DND-41 (cell line): ENCODE measurements around the gene KLHL3.

Source experiments
- ATAC-seq: fragments of 200-7000 bp; cut with Tn5 transposase; 3 replicates; pipeline ENCODE4 v1.9.1; 2021; ENCODE audit warnings: low read depth; ENCODE audit not compliant: insufficient read depth
- DNase-seq: peaks from one replicate; pipeline ENCODE4 v3.0.0-alpha.2; 2020
- H2AFZ ChIP-seq: 2 replicates; pipeline ENCODE4 v1.6.0; 2012; ENCODE audit warnings: low read depth, low read length
- H3K27ac ChIP-seq: 2 replicates; pipeline ENCODE4 v1.5.1; 2012; ENCODE audit warnings: low read length, inconsistent platforms
- H3K27me3 ChIP-seq: fragments of 200-600 bp; sonication (generic); 2 replicates; pipeline ENCODE4 v1.6.0; 2012; ENCODE audit warnings: low read length, mild to moderate bottlenecking, inconsistent platforms; ENCODE audit not compliant: insufficient read depth, poor library complexity
- H3K36me3 ChIP-seq: 2 replicates; pipeline ENCODE4 v1.5.1; 2012; ENCODE audit warnings: low read length, inconsistent platforms; ENCODE audit not compliant: insufficient read depth
- H3K4me1 ChIP-seq: 2 replicates; pipeline ENCODE4 v1.5.1; 2012; ENCODE audit warnings: mild to moderate bottlenecking, low read length; ENCODE audit not compliant: insufficient read depth
- H3K4me2 ChIP-seq: 2 replicates; pipeline ENCODE4 v1.6.0; 2012; ENCODE audit warnings: mild to moderate bottlenecking, moderate library complexity, low read length, inconsistent platforms; ENCODE audit not compliant: insufficient read depth
- H3K4me3 ChIP-seq, 2 experiments: fragments of 200-600 bp in 1 of 2; shearing (Covaris generic) in 1 of 2; 2 replicates each; pipeline ENCODE4 v1.5.1; 2012 to 2016; ENCODE audit warnings: inconsistent platforms in 2 of 2, low read length in 2 of 2, mild to moderate bottlenecking in 2 of 2, low read depth in 1 of 2, moderate library complexity in 1 of 2
- H3K79me2 ChIP-seq: 2 replicates; pipeline ENCODE4 v1.6.0; 2012; ENCODE audit warnings: low read length, inconsistent platforms; ENCODE audit not compliant: insufficient read depth
- H3K9ac ChIP-seq: 2 replicates; pipeline ENCODE4 v1.6.0; 2012; ENCODE audit warnings: low read depth, mild to moderate bottlenecking, inconsistent platforms, low read length, moderate library complexity
- H3K9me3 ChIP-seq: 2 replicates; pipeline ENCODE4 v1.5.1; 2012; ENCODE audit warnings: low read length, moderate library complexity, mild to moderate bottlenecking, inconsistent platforms; ENCODE audit not compliant: insufficient read depth, severe bottlenecking
- H4K20me1 ChIP-seq: 2 replicates; pipeline ENCODE4 v1.6.0; 2012; ENCODE audit warnings: low read length; ENCODE audit not compliant: insufficient read depth
- EZH2 ChIP-seq: IDR thresholded peaks from 3 replicates; pipeline ENCODE4 v1.6.1; 2012; ENCODE audit warnings: borderline replicate concordance, low read depth, mild to moderate bottlenecking, moderate library complexity, low read length, inconsistent platforms; ENCODE audit not compliant: severe bottlenecking
- TF ChIP-seq, protein P1 (sequence below): IDR thresholded peaks from 2 replicates; pipeline ENCODE4 v1.5.1; 2012; ENCODE audit warnings: borderline replicate concordance, low read length, moderate library complexity, mild to moderate bottlenecking; ENCODE audit not compliant: poor library complexity, severe bottlenecking; ENCODE audit errors: extremely low read depth

Gene KLHL3

DNA sequence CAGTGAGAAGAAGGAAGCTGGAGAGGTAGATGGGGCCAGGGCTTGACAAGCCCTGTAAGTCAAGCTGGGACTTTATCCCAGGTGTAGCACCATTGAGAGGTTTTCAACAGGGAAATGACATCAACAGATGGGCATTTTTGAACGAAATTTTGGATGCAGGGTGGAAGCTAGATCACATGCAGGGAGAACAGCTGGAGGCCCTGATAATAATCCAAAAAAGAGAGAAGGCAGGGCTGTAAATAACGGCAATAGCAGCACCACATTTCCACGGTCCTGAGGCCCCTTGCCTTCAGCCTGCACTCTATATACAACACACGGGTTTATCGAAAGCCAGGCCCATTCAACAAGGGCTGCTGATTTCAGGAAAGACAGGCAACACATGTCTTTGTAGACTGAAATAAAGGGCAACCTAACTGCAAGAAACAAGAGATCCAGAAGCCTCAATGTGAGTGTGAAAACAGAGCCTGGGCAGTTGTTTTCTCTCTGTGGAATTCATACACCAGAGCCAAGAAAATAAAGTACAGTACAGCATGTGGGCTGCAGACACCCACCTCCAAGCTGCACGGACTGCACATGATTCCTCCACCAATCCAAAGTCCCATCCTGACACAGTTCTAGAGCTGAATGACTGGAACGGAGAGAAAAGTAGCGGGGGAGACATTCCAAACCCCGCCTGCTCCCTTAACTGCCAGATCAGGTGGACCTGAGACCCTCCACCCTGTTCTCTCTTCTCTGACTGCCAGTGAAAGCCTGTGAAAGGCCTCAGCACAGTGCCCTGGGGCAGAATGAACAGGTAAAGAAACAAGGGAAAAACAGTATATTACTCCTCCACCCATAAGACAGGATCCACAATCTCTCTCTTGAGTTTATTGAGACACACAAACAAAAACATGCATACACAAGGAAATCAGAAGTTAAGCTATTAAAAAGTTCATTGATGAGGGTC is 36.3 kb downstream of the KLHL3 start:
- no peaks in the 10 kb centered on the region for H4K20me1 ChIP-seq
- TF ChIP-seq EZH2 = no peak
- TF ChIP-seq, protein P1, sequence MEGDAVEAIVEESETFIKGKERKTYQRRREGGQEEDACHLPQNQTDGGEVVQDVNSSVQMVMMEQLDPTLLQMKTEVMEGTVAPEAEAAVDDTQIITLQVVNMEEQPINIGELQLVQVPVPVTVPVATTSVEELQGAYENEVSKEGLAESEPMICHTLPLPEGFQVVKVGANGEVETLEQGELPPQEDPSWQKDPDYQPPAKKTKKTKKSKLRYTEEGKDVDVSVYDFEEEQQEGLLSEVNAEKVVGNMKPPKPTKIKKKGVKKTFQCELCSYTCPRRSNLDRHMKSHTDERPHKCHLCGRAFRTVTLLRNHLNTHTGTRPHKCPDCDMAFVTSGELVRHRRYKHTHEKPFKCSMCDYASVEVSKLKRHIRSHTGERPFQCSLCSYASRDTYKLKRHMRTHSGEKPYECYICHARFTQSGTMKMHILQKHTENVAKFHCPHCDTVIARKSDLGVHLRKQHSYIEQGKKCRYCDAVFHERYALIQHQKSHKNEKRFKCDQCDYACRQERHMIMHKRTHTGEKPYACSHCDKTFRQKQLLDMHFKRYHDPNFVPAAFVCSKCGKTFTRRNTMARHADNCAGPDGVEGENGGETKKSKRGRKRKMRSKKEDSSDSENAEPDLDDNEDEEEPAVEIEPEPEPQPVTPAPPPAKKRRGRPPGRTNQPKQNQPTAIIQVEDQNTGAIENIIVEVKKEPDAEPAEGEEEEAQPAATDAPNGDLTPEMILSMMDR = no peak
- H2AFZ ChIP-seq = no peak overlapping the region
- H3K4me1 ChIP-seq = peaks cover 11% of the 10 kb centered on the region
- no peak for ATAC-seq
- H3K4me3 ChIP-seq = no peak overlapping the region
- H3K4me2 ChIP-seq = no peak overlapping the region
- no peaks in the 10 kb centered on the region for H3K9me3 ChIP-seq
- H3K79me2 ChIP-seq = no peaks in the 10 kb centered on the region
- DNase-seq = no peak
- H3K9ac ChIP-seq = no peak overlapping the region
- no peaks in the 10 kb centered on the region for H3K27me3 ChIP-seq
- no peak overlapping the region for H3K27ac ChIP-seq
- no peaks in the 10 kb centered on the region for H3K36me3 ChIP-seq

DNA sequence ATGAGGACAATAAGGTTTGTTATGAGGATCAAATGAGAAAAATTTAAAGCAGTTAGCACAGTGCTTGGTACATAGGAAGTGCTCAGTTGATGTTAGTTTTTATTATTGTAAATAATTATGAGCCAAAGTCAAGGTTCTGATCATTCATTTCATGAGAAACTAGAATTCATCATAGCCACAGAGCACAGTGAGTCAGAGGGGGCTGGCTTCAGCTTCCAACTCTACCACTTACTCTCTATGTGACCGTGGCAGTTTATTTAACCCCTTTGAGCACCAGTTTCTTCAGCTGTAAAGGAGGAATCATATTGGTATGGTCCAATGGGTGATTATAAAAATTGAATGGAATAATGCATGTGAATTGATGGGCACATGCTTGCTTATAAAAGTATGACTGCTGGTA is 39.4 kb downstream of the KLHL3 start:
- H3K36me3 ChIP-seq = peaks cover 6% of the 10 kb centered on the region; the same call in 1 of the 2 replicates
- no peaks in the 10 kb centered on the region for H4K20me1 ChIP-seq
- no peaks in the 10 kb centered on the region for H3K27me3 ChIP-seq
- TF ChIP-seq EZH2 = no peak
- H3K79me2 ChIP-seq = no peaks in the 10 kb centered on the region
- H3K9ac ChIP-seq = no peak overlapping the region
- DNase-seq (no peak), ATAC-seq (no peak)
- H3K4me1 ChIP-seq = peaks cover 11% of the 10 kb centered on the region
- H2AFZ ChIP-seq = no peak overlapping the region
- no peak overlapping the region for H3K4me3 ChIP-seq
- no peak overlapping the region for H3K4me2 ChIP-seq
- H3K27ac ChIP-seq = no peak overlapping the region
- H3K9me3 ChIP-seq = no peaks in the 10 kb centered on the region

DNA sequence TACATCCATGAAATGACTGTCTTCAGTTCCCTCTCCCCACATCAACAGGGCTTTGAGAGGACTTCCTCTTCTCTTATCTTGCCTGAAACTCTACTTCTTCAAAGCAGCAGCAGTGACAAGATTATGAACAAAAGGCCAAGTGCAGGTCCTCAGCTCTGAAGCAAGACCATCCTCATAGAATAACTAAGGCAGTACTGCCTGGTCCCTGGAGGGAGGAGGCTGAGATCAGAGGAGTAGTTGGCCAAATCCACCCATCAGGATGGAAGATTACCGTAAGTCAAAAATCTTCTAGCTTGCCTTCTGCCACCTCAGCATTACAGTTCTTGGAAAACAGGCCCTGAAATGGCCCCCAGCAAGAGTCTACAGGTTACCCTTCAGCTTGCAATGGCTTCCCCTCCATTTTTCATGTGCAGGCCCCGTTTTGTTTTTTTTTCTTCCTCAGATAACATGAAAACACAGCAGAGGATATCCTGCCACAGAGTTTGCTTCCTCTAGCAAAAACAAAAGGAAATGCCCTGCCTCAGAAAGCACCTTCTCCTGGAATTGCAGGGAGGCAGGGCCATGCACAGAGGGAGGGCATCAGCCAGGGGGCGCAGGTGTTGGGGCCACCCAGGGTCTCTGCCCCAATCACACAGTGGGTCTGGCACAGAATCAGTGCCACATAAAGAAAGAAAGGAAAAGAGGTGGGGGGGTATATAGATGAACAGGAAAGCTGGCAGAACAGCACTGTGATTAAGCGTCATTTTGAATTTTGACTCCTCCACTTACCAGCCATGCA is 40.0 kb downstream of the KLHL3 start:
- Histone ChIP-seq H3K4me1 (peaks cover 11% of the 10 kb centered on the region), H3K36me3 (peaks cover 6% of the 10 kb centered on the region; the same call in 1 of the 2 replicates), H2AFZ (0 out of 2 replicates have a peak overlapping the region, but pooled peaks have one; percentile 21), H3K79me2 (no peaks in the 10 kb centered on the region), H3K9ac (no peak overlapping the region), H3K27ac (peak overlapping the region; percentile 32; the same call in 1 of the 2 replicates), H4K20me1 (no peaks in the 10 kb centered on the region), H3K4me2 (no peak overlapping the region), H3K4me3 (no peak overlapping the region), H3K27me3 (no peaks in the 10 kb centered on the region), H3K9me3 (no peaks in the 10 kb centered on the region)
- DNase-seq = peak; percentile 24
- no peak for TF ChIP-seq EZH2
- TF ChIP-seq, protein P1 = peak; percentile 28
- peak; percentile 69 for ATAC-seq
